Esophagus squamous epithelium (tissue), 5 donors: ENCODE data around the gene PHYKPL. TPM values are rescaled to one million over a fixed set of nuclear protein-coding genes. Genes with fewer than 3 reads are reported as not detected.
A peak's percentile ranks its signal among the peaks of the same experiment; 100 is the strongest.

Experiments
- DNase-seq: peaks from one replicate; lab custom pipeline; 2025; lab: John Stamatoyannopoulos, UW
- H3K27ac ChIP-seq, 4 donors: fragments of 200-600 bp; sonication (generic); one replicate each; pipeline ENCODE4 v1.5.1; 2016 to 2019; ENCODE audit warnings: mild to moderate bottlenecking in 1 of 4
- H3K27me3 ChIP-seq, 4 donors: fragments of 200-600 bp; sonication (generic); 1 replicate in 3 of 4; 2 replicates in 1 of 4; pipeline versions ENCODE4 v1.5.1 to v1.6.0; 2017 to 2021; ENCODE audit warnings: antibody characterized with exemption in 1 of 4
- H3K36me3 ChIP-seq, 3 donors: fragments of 200-600 bp; sonication (generic); one replicate each; pipeline ENCODE4 v1.5.1; 2016 to 2019
- H3K4me1 ChIP-seq, 3 donors: fragments of 200-600 bp; sonication (generic); one replicate each; pipeline ENCODE4 v1.5.1; 2017 to 2019
- H3K4me3 ChIP-seq, 4 donors: fragments of 200-600 bp; sonication (generic); 1 replicate in 3 of 4; 2 replicates in 1 of 4; pipeline ENCODE4 v1.5.1; 2016 to 2019; ENCODE audit warnings: mild to moderate bottlenecking in 2 of 4, moderate library complexity in 1 of 4
- H3K9me3 ChIP-seq, 3 donors: fragments of 200-600 bp; sonication (generic); one replicate each; pipeline ENCODE4 v1.5.1; 2016 to 2019
- CTCF ChIP-seq, 6 experiments: fragments of 450-650 bp in 4 of 6; fragments of 200-600 bp in 2 of 6; sonication (generic) in 2 of 6; IDR thresholded peaks; one replicate each; pipeline ENCODE4 v1.5.1; 2016 to 2019; ENCODE audit warnings: antibody characterized with exemption in 6 of 6, mild to moderate bottlenecking in 4 of 6, moderate library complexity in 4 of 6
- POLR2A ChIP-seq, 4 donors: fragments of 450-650 bp; IDR thresholded peaks; one replicate each; pipeline ENCODE4 v1.6.1; 2017; ENCODE audit warnings: antibody characterized with exemption in 4 of 4, mild to moderate bottlenecking in 4 of 4, moderate library complexity in 3 of 4
- WGBS, 2 donors: methylation state at CpG; one replicate each; pipeline ENCODE4 v1.1.5; 2018; 5-methylcytosine and 5-hydroxymethylcytosine counted together
- intact Hi-C: fragments of 100-400 bp; cut with DNase I; formaldehyde crosslinking; loops from one replicate; pipeline ENCODE4 v1.15.0; 2022
- total RNA-seq, 4 donors: library from RNA; depleted of rRNA; stranded (reverse); fragments of >200 nt; gene quantifications; one replicate each; pipeline ENCODE4 v1.1.0, GENCODE V29; 2016
- donor health status: DM: yes; HTN: yes; CAD: no.

The PHYKPL gene
- total RNA-seq, 4 donors from 2014 or later = 15.8 to 57.4 (median 21.9) TPM

GRCh38 chr5:178210686-178211085 is 21.9 kb downstream of the PHYKPL start:
- H3K4me1 ChIP-seq = peaks cover 20 to 49% (median 25%) of the 10 kb centered on the region in 3 donors
- DNase-seq = no peak
- no peak overlapping the region for H3K27ac ChIP-seq
- peaks cover 57 to 93% (median 76%) of the 10 kb centered on the region in 3 donors for H3K36me3 ChIP-seq
- no peaks in the 10 kb centered on the region for H3K27me3 ChIP-seq
- TF ChIP-seq CTCF (IDR thresholded peaks at IDR 0.05) (no peak), POLR2A (IDR thresholded peaks at IDR 0.05) (no peak)
- no peak overlapping the region for H3K4me3 ChIP-seq
- intact Hi-C loops = no loop called here
- H3K9me3 ChIP-seq = no peaks in the 10 kb centered on the region
- WGBS, 2 donors = 88% methylated on average over 5 of the region's 5 CpGs

- H3K36me3 ChIP-seq = peaks cover 51 to 88% (median 71%) of the 10 kb centered on the region in 3 donors
- no peaks in the 10 kb centered on the region for H3K9me3 ChIP-seq
- intact Hi-C loops = no loop called here
- no peaks in the 10 kb centered on the region for H3K27me3 ChIP-seq
- WGBS, 2 donors = 83 to 98% methylated on average over 4 to 8 of the region's 18 CpGs
- H3K27ac ChIP-seq = no peak overlapping the region
- no peak overlapping the region for H3K4me3 ChIP-seq
- peaks cover 19 to 47% (median 25%) of the 10 kb centered on the region in 3 donors for H3K4me1 ChIP-seq
- TF ChIP-seq CTCF (IDR thresholded peaks at IDR 0.05) = no peak
- no peak for TF ChIP-seq POLR2A (IDR thresholded peaks at IDR 0.05)
- DNase-seq = no peak
These were observed 22.5 kb downstream of the PHYKPL start for GRCh38 chr5:178210073-178210535.

GRCh38 chr5:178209334-178210072 is 23.1 kb downstream of the PHYKPL start:
- Histone ChIP-seq H3K9me3 (no peaks in the 10 kb centered on the region), H3K27me3 (no peaks in the 10 kb centered on the region), H3K4me3 (no peak overlapping the region), H3K27ac (peak overlapping the region in 1 of 4 donors; percentile 99), H3K4me1 (peaks cover 19 to 45% (median 25%) of the 10 kb centered on the region in 3 donors), H3K36me3 (peaks cover 45 to 82% (median 65%) of the 10 kb centered on the region in 3 donors)
- TF ChIP-seq CTCF (IDR thresholded peaks at IDR 0.05) = no peak
- TF ChIP-seq POLR2A (IDR thresholded peaks at IDR 0.05) = no peak
- intact Hi-C loops = no loop called here
- 61 to 92% methylated on average over 4 to 8 of the region's 8 CpGs for WGBS, 2 donors
- DNase-seq = no peak

- WGBS, 2 donors = 65 to 72% methylated on average over 3 to 5 of the region's 5 CpGs
- Histone ChIP-seq H3K4me3 (no peak overlapping the region), H3K9me3 (no peaks in the 10 kb centered on the region), H3K4me1 (peaks cover 19 to 48% (median 25%) of the 10 kb centered on the region in 3 donors), H3K27ac (peak overlapping the region in 2 of 4 donors; percentile 67 to 99), H3K27me3 (no peaks in the 10 kb centered on the region), H3K36me3 (peaks cover 37 to 73% (median 56%) of the 10 kb centered on the region in 3 donors)
- DNase-seq = no peak
- TF ChIP-seq POLR2A (IDR thresholded peaks at IDR 0.05) (no peak), CTCF (IDR thresholded peaks at IDR 0.05) (peak in 1 of 6 experiments; percentile 8)
- intact Hi-C loops = no loop called here
These were observed 23.9 kb downstream of the PHYKPL start for GRCh38 chr5:178208540-178209227.

- TF ChIP-seq POLR2A (IDR thresholded peaks at IDR 0.05) = no peak
- TF ChIP-seq CTCF (IDR thresholded peaks at IDR 0.05) = no peak
- H3K4me3 ChIP-seq = no peak overlapping the region
These were observed 24.7 kb downstream of the PHYKPL start for GRCh38 chr5:178207917-178208280.

More at GRCh38 chr5:178207917-178208280, 24.7 kb downstream of the PHYKPL start:
- H3K36me3 ChIP-seq = peaks cover 35 to 66% (median 49%) of the 10 kb centered on the region in 3 donors
- H3K9me3 ChIP-seq = no peaks in the 10 kb centered on the region
- DNase-seq = no peak
- peaks cover 19 to 51% (median 25%) of the 10 kb centered on the region in 3 donors for H3K4me1 ChIP-seq
- peak overlapping the region in 3 of 4 donors; percentile 50 to 99 (median 67) for H3K27ac ChIP-seq
- 56 to 67% methylated on average over 1 of the region's 1 CpG for WGBS, 2 donors
- intact Hi-C loops = no loop called here
- H3K27me3 ChIP-seq = no peaks in the 10 kb centered on the region
